ACC112 (cell line): Measurements from ENCODE around the gene LDLRAD3.

Source experiments
- H2AFZ ChIP-seq: fragments of 200-600 bp; sonication (generic); one replicate; pipeline ENCODE4 v1.6.0; 2017; ENCODE audit warnings: antibody characterized with exemption, low read length; ENCODE audit not compliant: unreplicated experiment
- H3K27ac ChIP-seq: fragments of 200-600 bp; sonication (generic); 2 replicates; pipeline ENCODE4 v1.5.1; 2014; ENCODE audit warnings: low read depth, mild to moderate bottlenecking, antibody characterized with exemption, low read length, moderate library complexity
- H3K27me3 ChIP-seq: fragments of 200-600 bp; sonication (generic); 2 replicates; pipeline ENCODE4 v1.6.1; 2014; ENCODE audit warnings: mild to moderate bottlenecking, antibody characterized with exemption, low read length, moderate library complexity, mixed read lengths; ENCODE audit not compliant: insufficient read depth
- H3K36me3 ChIP-seq: fragments of 200-600 bp; sonication (generic); 2 replicates; pipeline ENCODE4 v1.6.1; 2016; ENCODE audit warnings: mild to moderate bottlenecking, antibody characterized with exemption, low read length, moderate library complexity, mixed read lengths; ENCODE audit not compliant: insufficient read depth
- H3K4me1 ChIP-seq: fragments of 200-600 bp; sonication (generic); one replicate; pipeline ENCODE4 v1.6.1; 2016; ENCODE audit warnings: low read length, mixed read lengths; ENCODE audit not compliant: insufficient read depth, unreplicated experiment, control insufficient read depth
- H3K4me3 ChIP-seq: fragments of 200-600 bp; sonication (generic); 2 replicates; pipeline ENCODE4 v1.5.1; 2014; ENCODE audit warnings: mild to moderate bottlenecking, low read depth, low read length
- H3K79me2 ChIP-seq: fragments of 200-600 bp; sonication (generic); one replicate; pipeline ENCODE4 v1.6.0; 2016; ENCODE audit warnings: low read length; ENCODE audit not compliant: control insufficient read depth, unreplicated experiment, insufficient read depth

Gene LDLRAD3

GRCh38 chr11:36253238-36253637 lies 309.4 kb downstream of the LDLRAD3 start:
- H3K4me3 ChIP-seq, result no peak overlapping the region
- 0 out of 2 replicates have a peak, but pooled peaks cover 4% of the 10 kb centered on the region for H3K36me3 ChIP-seq

GRCh38 chr11:36254713-36255112 lies 310.9 kb downstream of the LDLRAD3 start:
- Histone ChIP-seq H3K27ac (peak overlapping the region; percentile 5; the same call in 1 of the 2 replicates), H3K36me3 (0 out of 2 replicates have a peak, but pooled peaks cover 4% of the 10 kb centered on the region), H3K27me3 (no peaks in the 10 kb centered on the region), H2AFZ (no peak overlapping the region), H3K4me3 (no peak overlapping the region), H3K79me2 (no peaks in the 10 kb centered on the region), H3K4me1 (peaks cover 34% of the 10 kb centered on the region)

More at GRCh38 chr11:36253238-36253637, 309.4 kb downstream of the LDLRAD3 start:
- no peaks in the 10 kb centered on the region for H3K79me2 ChIP-seq
- H3K4me1 ChIP-seq, result peaks cover 36% of the 10 kb centered on the region
- no peak overlapping the region for H2AFZ ChIP-seq
- H3K27ac ChIP-seq, result no peak overlapping the region
- no peaks in the 10 kb centered on the region for H3K27me3 ChIP-seq

DNA sequence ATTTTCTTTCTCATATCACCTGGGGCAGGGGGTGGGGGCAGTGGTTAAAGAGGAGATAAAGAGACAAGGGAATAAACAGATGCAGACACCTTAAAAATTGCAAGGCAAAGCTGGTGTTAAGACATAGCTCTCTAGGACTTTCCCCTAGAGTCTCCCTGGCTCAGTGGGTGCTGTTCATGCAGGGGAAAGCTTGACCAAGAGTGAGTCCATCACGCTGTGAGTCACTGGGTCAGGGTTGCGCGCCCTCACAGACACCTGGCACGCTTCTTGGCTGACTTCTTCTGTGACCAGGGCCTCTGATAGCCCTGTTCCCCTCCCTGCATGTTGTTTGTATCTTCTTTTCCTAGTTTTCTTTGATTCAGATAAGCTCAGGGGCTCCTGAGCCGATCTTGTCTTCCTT lies 313.5 kb downstream of the LDLRAD3 start:
- H3K79me2 ChIP-seq, result no peaks in the 10 kb centered on the region
- no peak overlapping the region for H3K4me3 ChIP-seq
- H3K27me3 ChIP-seq, result no peaks in the 10 kb centered on the region
- no peak overlapping the region for H2AFZ ChIP-seq
- no peak overlapping the region for H3K27ac ChIP-seq
- H3K4me1 ChIP-seq, result peaks cover 32% of the 10 kb centered on the region
- no peaks in the 10 kb centered on the region for H3K36me3 ChIP-seq

DNA sequence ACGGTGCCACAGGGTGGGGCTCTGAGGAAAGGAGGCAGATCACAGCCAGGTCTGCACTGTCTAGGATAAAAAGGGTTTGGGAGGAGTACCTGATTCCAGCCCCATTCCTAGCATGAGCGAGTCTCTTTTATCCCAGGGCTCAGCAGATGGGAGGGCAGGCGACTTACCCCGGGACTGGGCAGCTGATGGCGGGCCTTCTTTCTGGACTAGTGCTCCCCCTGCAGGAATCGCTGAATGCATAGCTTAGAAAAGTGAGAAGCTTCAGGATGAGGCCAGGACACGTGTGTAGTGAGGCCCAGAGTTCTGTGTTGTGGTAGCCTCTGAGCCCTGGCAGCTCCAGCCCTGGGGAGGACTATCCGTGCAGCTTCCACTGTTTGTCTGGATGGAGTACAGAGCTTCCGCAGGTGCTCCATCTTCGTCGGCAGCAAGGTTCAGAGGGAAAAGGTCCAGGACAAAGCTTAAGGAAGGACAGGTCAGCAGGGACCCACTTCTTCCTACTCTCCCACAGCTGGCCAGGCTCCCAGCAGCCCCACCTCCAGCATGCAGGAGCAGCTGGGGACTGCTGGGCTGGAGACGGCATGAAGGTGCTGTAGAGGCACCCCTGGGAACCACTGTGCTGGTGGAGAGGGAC lies 315.0 kb downstream of the LDLRAD3 start:
- no peak overlapping the region for H3K27ac ChIP-seq
- no peak overlapping the region for H3K4me3 ChIP-seq
- H3K36me3 ChIP-seq, result no peaks in the 10 kb centered on the region
- H3K27me3 ChIP-seq, result no peaks in the 10 kb centered on the region
- H3K79me2 ChIP-seq, result no peaks in the 10 kb centered on the region
- peak overlapping the region; percentile 12 for H2AFZ ChIP-seq
- peaks cover 32% of the 10 kb centered on the region for H3K4me1 ChIP-seq

- no peaks in the 10 kb centered on the region for H3K27me3 ChIP-seq
- H3K36me3 ChIP-seq, result no peaks in the 10 kb centered on the region
- no peaks in the 10 kb centered on the region for H3K79me2 ChIP-seq
- H3K4me1 ChIP-seq, result peaks cover 22% of the 10 kb centered on the region
- H3K4me3 ChIP-seq, result no peak overlapping the region
- H2AFZ ChIP-seq, result no peak overlapping the region
- no peak overlapping the region for H3K27ac ChIP-seq
Observed at GRCh38 chr11:36261094-36261493, 317.2 kb downstream of the LDLRAD3 start.

GRCh38 chr11:36264011-36264972 lies 320.4 kb downstream of the LDLRAD3 start:
- Histone ChIP-seq H3K27me3 (no peaks in the 10 kb centered on the region), H3K4me3 (no peak overlapping the region), H3K79me2 (no peaks in the 10 kb centered on the region), H3K4me1 (peaks cover 1% of the 10 kb centered on the region), H2AFZ (no peak overlapping the region), H3K36me3 (no peaks in the 10 kb centered on the region), H3K27ac (no peak overlapping the region)

- Histone ChIP-seq H3K27ac (no peak overlapping the region), H3K79me2 (no peaks in the 10 kb centered on the region), H3K4me1 (no peaks in the 10 kb centered on the region), H3K4me3 (no peak overlapping the region), H2AFZ (no peak overlapping the region), H3K36me3 (no peaks in the 10 kb centered on the region), H3K27me3 (no peaks in the 10 kb centered on the region)
Observed at GRCh38 chr11:36264973-36265344, 321.1 kb downstream of the LDLRAD3 start.

DNA sequence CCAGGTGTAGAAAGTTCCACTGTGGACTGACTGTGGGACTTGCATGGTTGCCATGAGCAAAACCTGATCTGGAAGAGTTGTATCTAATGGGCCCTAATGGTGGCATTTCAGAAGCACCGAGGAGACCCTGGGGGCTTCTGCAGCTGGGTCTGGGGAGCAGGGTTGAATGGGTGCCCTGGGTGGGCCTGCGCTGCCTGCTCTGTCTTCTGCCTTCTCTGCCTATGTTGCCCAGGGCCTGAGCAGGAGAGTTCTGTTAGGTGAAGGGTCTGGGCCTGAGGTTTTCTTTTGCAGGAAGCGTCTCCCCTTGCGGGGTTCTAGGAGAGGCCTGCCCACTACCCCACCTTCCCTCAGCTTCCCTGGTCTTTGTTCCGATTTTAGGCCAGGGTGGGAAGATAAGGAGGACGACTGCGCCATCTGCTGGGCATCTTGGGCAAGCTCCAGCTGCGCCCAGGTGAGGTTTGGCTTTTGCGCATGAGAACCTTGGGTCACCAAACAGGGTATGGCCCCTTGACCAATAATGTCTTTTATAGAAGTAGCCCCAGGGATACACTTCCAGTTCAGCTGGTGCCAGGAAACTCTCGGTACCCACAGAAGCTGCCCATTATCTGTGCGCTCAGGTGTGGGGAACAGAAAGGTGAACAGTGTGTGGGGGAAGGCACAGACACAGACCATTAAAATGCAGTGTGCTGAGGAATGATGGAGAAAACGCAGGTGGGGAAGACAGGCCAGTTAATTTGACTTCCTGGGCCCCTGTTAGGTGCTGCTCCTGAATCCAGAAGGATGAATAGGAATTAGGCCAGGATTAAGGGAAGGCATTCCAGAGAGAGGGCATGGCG lies 322.1 kb downstream of the LDLRAD3 start:
- Histone ChIP-seq H3K79me2 (no peaks in the 10 kb centered on the region), H3K4me3 (no peak overlapping the region), H3K27ac (no peak overlapping the region), H2AFZ (no peak overlapping the region), H3K36me3 (0 out of 2 replicates have a peak, but pooled peaks cover 5% of the 10 kb centered on the region), H3K4me1 (no peaks in the 10 kb centered on the region), H3K27me3 (no peaks in the 10 kb centered on the region)

DNA sequence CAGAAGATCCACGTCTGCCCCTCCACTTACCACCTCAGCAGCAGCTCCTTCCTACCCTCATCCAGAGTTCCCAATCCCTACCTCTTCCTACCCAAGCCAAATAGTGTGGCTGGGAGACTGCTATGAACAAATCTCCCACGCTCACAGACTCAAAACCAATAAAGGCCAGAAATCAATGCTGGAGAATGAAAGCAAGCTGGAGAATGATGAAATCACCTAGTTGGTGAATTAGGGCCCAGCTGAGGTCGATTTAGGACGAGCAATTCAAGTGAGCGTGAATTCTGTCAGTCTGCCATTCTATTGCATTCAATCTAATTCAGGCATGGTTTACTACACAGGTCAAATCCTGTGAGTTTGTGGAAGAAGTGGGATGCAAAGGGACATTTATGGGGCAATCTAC lies 322.9 kb downstream of the LDLRAD3 start:
- Histone ChIP-seq H3K36me3 (0 out of 2 replicates have a peak, but pooled peaks cover 5% of the 10 kb centered on the region), H3K4me3 (no peak overlapping the region), H2AFZ (no peak overlapping the region), H3K27me3 (no peaks in the 10 kb centered on the region), H3K27ac (no peak overlapping the region), H3K4me1 (no peaks in the 10 kb centered on the region), H3K79me2 (no peaks in the 10 kb centered on the region)

GRCh38 chr11:36268337-36268985 lies 324.6 kb downstream of the LDLRAD3 start:
- Histone ChIP-seq H3K4me3 (no peak overlapping the region), H2AFZ (no peak overlapping the region), H3K79me2 (no peaks in the 10 kb centered on the region), H3K27ac (no peak overlapping the region), H3K36me3 (peaks cover 18% of the 10 kb centered on the region), H3K27me3 (no peaks in the 10 kb centered on the region), H3K4me1 (no peaks in the 10 kb centered on the region)
